A549 (cell line): Measurements from ENCODE around the gene PACS1. TPM values are rescaled to one million over a fixed set of nuclear protein-coding genes. Genes with fewer than 3 reads are reported as not detected.
A peak's percentile ranks its signal among the peaks of the same experiment; 100 is the strongest.

ENCODE experiments used
- ATAC-seq, 2 experiments: fragments of 200-7000 bp in 1 of 2; fragments of >200 bp in 1 of 2; cut with Nextera tagmentation in 1 of 2; cut with Tn5 transposase in 1 of 2; 3 replicates each; pipeline versions ENCODE4 v1.8.0 to v1.9.1; 2018 to 2020; ENCODE audit warnings: mild to moderate bottlenecking in 1 of 2, moderate library complexity in 1 of 2
- CTCF ChIA-PET: fragments of 300-600 bp; sonication (Branson Sonifier 250); formaldehyde crosslinking; extraction: SDS; loops from one replicate; lab custom pipeline; 2021; ENCODE audit warnings: antibody characterized with exemption, inconsistent platforms; lab: Yijun Ruan, JAX
- POLR2A ChIA-PET: fragments of 350-600 bp; formaldehyde crosslinking; extraction: SDS; loops from one replicate; lab custom pipeline; 2021; ENCODE audit warnings: antibody characterized with exemption, inconsistent platforms; lab: Yijun Ruan, JAX
- DNase-seq, 2 experiments: peaks; one replicate each; pipeline versions ENCODE4 v3.0.0 to v3.0.0-alpha.2; 2011 to 2016; ENCODE audit warnings: low read depth in 1 of 2, low spot score in 1 of 2
- FAIRE-seq: peaks from 2 replicates; lab custom pipeline; 2011; peaks lifted over from hg19 to GRCh38; lab: Jason Lieb, UNC
- H3K27ac ChIP-seq, 2 experiments: fragments of >200 bp; sonication (Bioruptor Twin); formaldehyde crosslinking; 3 replicates each; pipeline ENCODE4 v1.5.1; 2016 to 2017
- H3K4me1 ChIP-seq: fragments of >200 bp; sonication (Bioruptor Twin); formaldehyde crosslinking; 3 replicates; pipeline ENCODE4 v1.6.1; 2016
- H3K4me2 ChIP-seq: fragments of >200 bp; sonication (Bioruptor Twin); formaldehyde crosslinking; 3 replicates; pipeline ENCODE4 v1.6.1; 2016
- H3K4me3 ChIP-seq: fragments of >200 bp; sonication (Bioruptor Twin); formaldehyde crosslinking; 3 replicates; pipeline ENCODE4 v1.5.1; 2016
- H3K9me3 ChIP-seq: fragments of >200 bp; sonication (Bioruptor Twin); formaldehyde crosslinking; 3 replicates; pipeline ENCODE4 v1.6.1; 2016
- CBX2 ChIP-seq: fragments of 200-600 bp; sonication (generic); IDR thresholded peaks from 2 replicates; pipeline ENCODE4 v1.6.1; 2016; ENCODE audit warnings: low read depth, mild to moderate bottlenecking, borderline replicate concordance
- CEBPB ChIP-seq, 2 experiments: fragments of >200 bp in 1 of 2; sonication (Bioruptor Twin) in 1 of 2; formaldehyde crosslinking in 1 of 2; IDR thresholded peaks; 2 replicates each; pipeline ENCODE4 v1.6.1; 2012 to 2016
- CHD4 ChIP-seq: fragments of 200-600 bp; sonication (generic); IDR thresholded peaks from 2 replicates; pipeline ENCODE4 v1.6.1; 2016; ENCODE audit warnings: antibody characterized with exemption, mild to moderate bottlenecking, borderline replicate concordance
- EHF ChIP-seq: fragments of 250-450 bp; sonication (Bioruptor Pico); IDR thresholded peaks from 2 replicates; pipeline ENCODE4 v1.5.0; 2020; ENCODE audit warnings: mild to moderate bottlenecking
- ESRRA ChIP-seq: fragments of 150-350 bp; IDR thresholded peaks from 2 replicates; pipeline ENCODE4 v1.6.1; 2014; ENCODE audit warnings: mild to moderate bottlenecking, low read length, borderline replicate concordance
- FOSL2 ChIP-seq, 2 experiments: fragments of 450-650 bp in 1 of 2; fragments of >200 bp in 1 of 2; sonication (Bioruptor Twin) in 1 of 2; formaldehyde crosslinking; IDR thresholded peaks; 2 replicates each; pipeline versions ENCODE4 v1.5.0 to v1.6.1; 2016 to 2020; ENCODE audit warnings: mild to moderate bottlenecking in 1 of 2, moderate library complexity in 1 of 2
- HEYL ChIP-seq: fragments of 250-450 bp; sonication (Bioruptor Pico); IDR thresholded peaks from 2 replicates; pipeline ENCODE4 v1.8.0; 2021; ENCODE audit warnings: mild to moderate bottlenecking, moderate library complexity
- HMGXB4 ChIP-seq: fragments of 250-450 bp; sonication (Bioruptor Pico); IDR thresholded peaks from 2 replicates; pipeline ENCODE4 v1.5.0; 2021; ENCODE audit warnings: mild to moderate bottlenecking, moderate library complexity, borderline replicate concordance
- HOXB5 ChIP-seq: fragments of 250-450 bp; sonication (Bioruptor Pico); IDR thresholded peaks from 2 replicates; pipeline ENCODE4 v1.5.0; 2020; ENCODE audit warnings: mild to moderate bottlenecking, moderate library complexity
- JUN ChIP-seq, 2 experiments: fragments of >200 bp; sonication (Bioruptor Twin); formaldehyde crosslinking; IDR thresholded peaks; 2 replicates in 1 of 2; 3 replicates in 1 of 2; pipeline ENCODE4 v1.6.1; 2016 to 2017
- NPAS2 ChIP-seq: fragments of 250-450 bp; sonication (Bioruptor Pico); IDR thresholded peaks from 2 replicates; pipeline ENCODE4 v1.8.0; 2022; ENCODE audit warnings: mild to moderate bottlenecking, moderate library complexity, borderline replicate concordance
- PBX3 ChIP-seq: IDR thresholded peaks from 2 replicates; pipeline ENCODE4 v1.6.1; 2012
- PHF8 ChIP-seq: fragments of 200-600 bp; sonication (generic); IDR thresholded peaks from 2 replicates; pipeline ENCODE4 v1.6.1; 2016; ENCODE audit warnings: low read depth, mild to moderate bottlenecking, antibody characterized with exemption, moderate library complexity, borderline replicate concordance
- POLR2AphosphoS2 ChIP-seq: conservative IDR thresholded peaks from 2 replicates; pipeline ENCODE4 v1.6.1; 2012; ENCODE audit warnings: low read length, improper control_type of control experiment, inconsistent platforms
- RAD21 ChIP-seq, 2 experiments: fragments of >200 bp in 1 of 2; sonication (Bioruptor Twin) in 1 of 2; formaldehyde crosslinking in 1 of 2; IDR thresholded peaks in 1 of 2; conservative IDR thresholded peaks in 1 of 2; 2 replicates in 1 of 2; 3 replicates in 1 of 2; pipeline ENCODE4 v1.6.1; 2012 to 2018; ENCODE audit warnings: inconsistent platforms in 1 of 2
- REST ChIP-seq: fragments of 200-600 bp; sonication (generic); IDR thresholded peaks from 2 replicates; pipeline ENCODE4 v1.6.1; 2016; ENCODE audit warnings: antibody characterized with exemption, mild to moderate bottlenecking, moderate library complexity
- RFX5 ChIP-seq: fragments of 450-650 bp; IDR thresholded peaks from 2 replicates; pipeline ENCODE4 v1.7.1; 2014; ENCODE audit warnings: antibody characterized with exemption, mild to moderate bottlenecking, moderate library complexity
- RNF2 ChIP-seq: fragments of 200-600 bp; sonication (generic); IDR thresholded peaks from 2 replicates; pipeline ENCODE4 v1.6.1; 2016; ENCODE audit warnings: low read depth, mild to moderate bottlenecking, antibody characterized with exemption, moderate library complexity, borderline replicate concordance
- TP53 ChIP-seq: fragments of 250-450 bp; sonication (Bioruptor Pico); IDR thresholded peaks from 2 replicates; pipeline ENCODE4 v1.5.0; 2021; ENCODE audit warnings: mild to moderate bottlenecking, moderate library complexity
- ZC3H11A ChIP-seq: fragments of 450-650 bp; IDR thresholded peaks from 2 replicates; pipeline ENCODE4 v1.6.1; 2014; ENCODE audit warnings: antibody characterized with exemption, mild to moderate bottlenecking
- ZNF302 ChIP-seq: fragments of 250-450 bp; sonication (Bioruptor Pico); IDR thresholded peaks from 2 replicates; pipeline ENCODE4 v1.9.0; 2021; ENCODE audit warnings: inconsistent platforms, mild to moderate bottlenecking, moderate library complexity
- WGBS: methylation state at CpG from one replicate; pipeline ENCODE4 v1.1.6; 2017; ENCODE audit errors: missing lambda C conversion rate; 5-methylcytosine and 5-hydroxymethylcytosine counted together
- polyA plus RNA-seq, 4 experiments: library from polyadenylated mRNA; depleted of rRNA in 3 of 4; stranded (reverse); fragments of >200 nt; fragmentation: RNase III in 1 of 4; extraction: RNeasy Plus Mini Kit Qiagen cat#74134 plus additional on column Dnase treatment in 1 of 4; gene quantifications; 2 replicates in 3 of 4; 3 replicates in 1 of 4; pipeline ENCODE4 v1.2.3, GENCODE V29; 2011 to 2017

PACS1 gene
- polyA plus RNA-seq, 2 of the 4 experiments (the other 2 are of a cell fraction) = 48.2 to 59.1 TPM

GRCh38 chr11:66143264-66143566 is 73.1 kb downstream of the PACS1 start:
- H3K4me3 ChIP-seq = no peak overlapping the region

GRCh38 chr11:66143996-66144678 is 74.1 kb downstream of the PACS1 start:
- POLR2A ChIA-PET = no interaction called here
- CTCF ChIA-PET = interaction anchor here (1.0 to 1.4 kb wide), 3 partner anchors 9 to 99 kb away, joined by 3 read pairs; no protein-coding TSS in a partner anchor
- WGBS = 96% methylated on average over 5 of the region's 5 CpGs

More at GRCh38 chr11:66143264-66143566, 73.1 kb downstream of the PACS1 start:
- Histone ChIP-seq H3K4me2 (peak overlapping the region; percentile 81), H3K4me1 (peaks cover 57% of the 10 kb centered on the region), H3K27ac (peak overlapping the region; percentile 80 to 93), H3K9me3 (peaks cover 13% of the 10 kb centered on the region)
- no peak for FAIRE-seq
- no peak for DNase-seq
- CTCF ChIA-PET = interaction anchor here (0.8 to 2.3 kb wide), 2 partner anchors 11 to 75 kb away, joined by 3 to 16 read pairs; no protein-coding TSS in a partner anchor
- TF ChIP-seq CHD4 = no peak
- no peak for TF ChIP-seq TP53 (CRISPR knock-in tag)
- no peak for TF ChIP-seq RFX5
- TF ChIP-seq ZC3H11A = no peak
- no peak for TF ChIP-seq CBX2
- no peak for TF ChIP-seq ESRRA
- TF ChIP-seq JUN (IDR thresholded peaks at IDR 0.05) = no peak
- no peak for TF ChIP-seq HMGXB4
- TF ChIP-seq HOXB5 = no peak
- no peak for TF ChIP-seq RNF2
- TF ChIP-seq FOSL2 (IDR thresholded peaks at IDR 0.05) = no peak
- no peak for TF ChIP-seq FOSL2 (CRISPR knock-in tag; IDR thresholded peaks at IDR 0.05)
- no peak for TF ChIP-seq CEBPB (IDR thresholded peaks at IDR 0.05)
- TF ChIP-seq PBX3 = no peak
- no peak for TF ChIP-seq HEYL (CRISPR knock-in tag)
- no peak for TF ChIP-seq REST
- TF ChIP-seq RAD21 (conservative IDR thresholded peaks at IDR 0.05 in 1 of 2, IDR thresholded peaks at IDR 0.05 in 1 of 2) = no peak
- WGBS = 82% methylated on average over 3 of the region's 3 CpGs
- ATAC-seq = peak; percentile 66 to 79; a peak in 5 of 6 replicates
- POLR2A ChIA-PET = interaction anchor here (0.9 kb wide), 1 partner anchor 91 kb away, joined by 3 read pairs; the partner anchor contains the start of gene SF3B2

More at GRCh38 chr11:66143996-66144678, 74.1 kb downstream of the PACS1 start:
- Histone ChIP-seq H3K9me3 (peaks cover 13% of the 10 kb centered on the region), H3K4me1 (peaks cover 50% of the 10 kb centered on the region), H3K4me2 (peak overlapping the region; percentile 81; the same call in 2 of the 3 replicates), H3K27ac (peak overlapping the region; percentile 80 to 93; a peak in 5 of 6 replicates), H3K4me3 (no peak overlapping the region)
- TF ChIP-seq ESRRA (no peak), NPAS2 (no peak), POLR2AphosphoS2 (no peak), ZNF302 (CRISPR knock-in tag) (no peak), EHF (CRISPR knock-in tag) (no peak), CBX2 (no peak), PHF8 (no peak)
- ATAC-seq = no peak
- FAIRE-seq = peak; percentile 7
- no peak for DNase-seq
